HCT116 (cell line): ENCODE results near the gene DIPK1A. TPM values are rescaled to one million over a fixed set of nuclear protein-coding genes. Genes with fewer than 3 reads are reported as not detected.

Experiments
- ATAC-seq: fragments of 200-7000 bp; cut with Tn5 transposase; 2 replicates; pipeline ENCODE4 v1.9.1; 2020; ENCODE audit warnings: mild to moderate bottlenecking, moderate library complexity
- BruUV-seq: library from RNA; stranded (reverse); fragments of 400-500 nt; replicated peaks from 2 replicates; lab custom pipeline; 2021; lab: Mats Ljungman, UMichigan
- CTCF ChIA-PET: fragments of 300-600 bp; sonication (Branson Sonifier 250); formaldehyde crosslinking; loops from one replicate; lab custom pipeline; 2021; ENCODE audit warnings: antibody characterized with exemption; lab: Charles Lee
- POLR2A ChIA-PET: fragments of 300-600, 350-600 bp; sonication (Branson Sonifier 250); formaldehyde crosslinking; loops from one replicate; lab custom pipeline; 2021; ENCODE audit warnings: antibody characterized with exemption; lab: Charles Lee
- RAD21 ChIA-PET, 2 experiments: fragments of 300-600 bp; sonication (Branson Sonifier 250); formaldehyde crosslinking; loops; one replicate each; lab custom pipeline; 2023; ENCODE audit warnings: low total read pairs in 2 of 2; ENCODE audit not compliant: uncharacterized antibody in 2 of 2, unreplicated experiment in 2 of 2, low non-redundant PET in 1 of 2; lab: Charles Lee
- DNase-seq: peaks from one replicate; pipeline ENCODE4 v3.0.0-alpha.2; 2010; ENCODE audit warnings: low read depth, low spot score
- H2AFZ ChIP-seq: fragments of 200-600 bp; shearing (Covaris generic), sonication (generic); 2 replicates; pipeline ENCODE4 v1.6.1; 2017; ENCODE audit warnings: low read depth, mixed run types, mixed read lengths, antibody characterized with exemption, low read length; ENCODE audit not compliant: poor library complexity, severe bottlenecking
- H3K27ac ChIP-seq: 2 replicates; pipeline ENCODE4 v1.5.1; 2012; ENCODE audit warnings: low read depth, low read length
- H3K27me3 ChIP-seq: fragments of 200-600 bp; sonication (generic); 2 replicates; pipeline ENCODE4 v1.6.1; 2016; ENCODE audit warnings: mixed run types, low read length, mixed read lengths; ENCODE audit not compliant: insufficient read depth
- H3K36me3 ChIP-seq, 2 experiments: fragments of 200-500 bp in 1 of 2; fragments of 200-600 bp in 1 of 2; sonication (Bioruptor generic) in 1 of 2; sonication (generic) in 1 of 2; 2 replicates each; pipeline versions ENCODE4 v1.5.1 to v1.6.1; 2014 to 2016; ENCODE audit warnings: low read length in 2 of 2, inconsistent platforms in 1 of 2, mixed read lengths in 1 of 2, mixed run types in 1 of 2; ENCODE audit not compliant: insufficient read depth in 2 of 2, control insufficient read depth in 1 of 2
- H3K4me1 ChIP-seq, 2 experiments: fragments of 200-600 bp in 1 of 2; sonication (generic) in 1 of 2; 2 replicates each; pipeline versions ENCODE4 v1.5.1 to v1.6.1; 2012 to 2017; ENCODE audit warnings: low read length in 2 of 2, inconsistent platforms in 1 of 2, mild to moderate bottlenecking in 1 of 2, mixed read lengths in 1 of 2, mixed run types in 1 of 2, moderate library complexity in 1 of 2; ENCODE audit not compliant: insufficient read depth in 2 of 2, control insufficient read depth in 1 of 2
- H3K4me2 ChIP-seq: fragments of 200-600 bp; sonication (generic); 2 replicates; pipeline ENCODE4 v1.6.1; 2017; ENCODE audit warnings: mixed run types, low read length, mixed read lengths
- H3K4me3 ChIP-seq, 2 experiments: fragments of 200-600 bp in 1 of 2; sonication (generic) in 1 of 2; replicated peaks in 1 of 2; 2 replicates each; pipeline ENCODE4 v1.5.1; 2011 to 2016; ENCODE audit warnings: low read length in 2 of 2, control low read depth in 1 of 2, low read depth in 1 of 2, mild to moderate bottlenecking in 1 of 2, mixed read lengths in 1 of 2, mixed run types in 1 of 2
- H3K79me2 ChIP-seq: fragments of 200-600 bp; sonication (generic); 2 replicates; pipeline ENCODE4 v1.6.1; 2017; ENCODE audit warnings: mild to moderate bottlenecking, mixed run types, low read length, moderate library complexity, mixed read lengths; ENCODE audit not compliant: insufficient read depth
- H3K9ac ChIP-seq: fragments of 200-600 bp; sonication (generic); 2 replicates; pipeline ENCODE4 v1.6.1; 2016; ENCODE audit warnings: low read length, mixed read lengths
- H3K9me2 ChIP-seq: fragments of 200-600 bp; sonication (generic), shearing (Covaris generic); 2 replicates; pipeline ENCODE4 v1.6.1; 2017; ENCODE audit warnings: mixed run types, mild to moderate bottlenecking, moderate library complexity; ENCODE audit not compliant: insufficient read depth
- H3K9me3 ChIP-seq, 2 experiments: fragments of 200-500 bp in 1 of 2; fragments of 200-600 bp in 1 of 2; sonication (Bioruptor generic) in 1 of 2; sonication (generic) in 1 of 2; 2 replicates each; pipeline ENCODE4 v1.6.1; 2014 to 2017; ENCODE audit warnings: low read length in 2 of 2, mixed read lengths in 2 of 2, inconsistent platforms in 1 of 2, low read depth in 1 of 2, mild to moderate bottlenecking in 1 of 2, mixed run types in 1 of 2, moderate library complexity in 1 of 2; ENCODE audit not compliant: control insufficient read depth in 1 of 2, insufficient read depth in 1 of 2
- H4K20me1 ChIP-seq: fragments of 200-600 bp; sonication (generic), shearing (Covaris generic); 2 replicates; pipeline ENCODE4 v1.6.1; 2017; ENCODE audit warnings: mixed run types, mild to moderate bottlenecking, moderate library complexity; ENCODE audit not compliant: insufficient read depth
- ELF1 ChIP-seq: IDR thresholded peaks from 2 replicates; pipeline ENCODE4 v1.6.1; 2012; ENCODE audit warnings: low read depth, borderline replicate concordance
- EZH2phosphoT487 ChIP-seq: fragments of 200-600 bp; IDR thresholded peaks from 2 replicates; pipeline ENCODE4 v1.6.1; 2018; ENCODE audit warnings: antibody characterized with exemption, borderline replicate concordance
- FOSL1 ChIP-seq: IDR thresholded peaks from 2 replicates; pipeline ENCODE4 v1.6.1; 2012; ENCODE audit warnings: low read depth
- POLR2AphosphoS5 ChIP-seq: IDR thresholded peaks from 2 replicates; pipeline ENCODE4 v1.6.1; 2011; ENCODE audit warnings: mild to moderate bottlenecking, low read depth, low read length, moderate library complexity
- RAD21 ChIP-seq: IDR thresholded peaks from 2 replicates; pipeline ENCODE4 v1.6.1; 2012; ENCODE audit warnings: low read depth, mild to moderate bottlenecking
- intact Hi-C: fragments of 100-400 bp; cut with micrococcal nuclease; formaldehyde crosslinking; loops from 2 replicates; pipeline ENCODE4 v1.10.0; 2022
- total RNA-seq: library from RNA; stranded (reverse); gene quantifications from one replicate; pipeline ENCODE4 v1.2.1, GENCODE V29; 2021; ENCODE audit not compliant: unreplicated experiment
- TF ChIP-seq, protein P1 (sequence below): IDR thresholded peaks from 2 replicates; pipeline ENCODE4 v1.6.1; 2012
- TF ChIP-seq, protein P2 (sequence below): IDR thresholded peaks from 2 replicates; pipeline ENCODE4 v1.6.1; 2012; ENCODE audit warnings: low read depth
- TF ChIP-seq, protein P3 (sequence below), 3 experiments: fragments of 200-600 bp in 1 of 3; sonication (generic) in 1 of 3; IDR thresholded peaks in 2 of 3; conservative IDR thresholded peaks in 1 of 3; 2 replicates each; pipeline ENCODE4 v1.5.1; 2012 to 2017; ENCODE audit warnings: low read depth in 2 of 3, low read length in 2 of 3, antibody characterized with exemption in 1 of 3, borderline replicate concordance in 1 of 3, control low read depth in 1 of 3, mild to moderate bottlenecking in 1 of 3, mixed read lengths in 1 of 3, mixed run types in 1 of 3, moderate library complexity in 1 of 3; ENCODE audit not compliant: insufficient read depth in 1 of 3

DIPK1A gene
- total RNA-seq, 1 experiment from 2014 or later = 4.3 TPM

DNA sequence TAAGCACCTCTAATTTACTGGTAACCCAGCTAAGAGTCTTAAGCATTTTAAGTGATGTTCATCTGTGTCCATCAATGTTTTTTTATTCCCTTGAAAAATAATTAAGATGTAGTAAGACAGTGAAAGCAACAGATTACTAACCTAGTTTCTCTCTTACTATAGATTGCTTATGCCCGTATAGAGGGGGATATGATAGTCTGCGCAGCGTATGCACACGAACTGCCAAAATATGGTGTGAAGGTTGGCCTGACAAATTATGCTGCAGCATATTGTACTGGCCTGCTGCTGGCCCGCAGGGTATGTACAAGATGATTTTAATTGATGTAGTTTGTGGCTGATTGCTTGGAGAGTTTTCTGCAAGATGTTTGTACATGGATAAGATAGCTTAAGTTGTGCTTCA is 126.6 kb downstream of the DIPK1A start:
- intact Hi-C loops = no loop called here
- Histone ChIP-seq H3K27me3 (no peaks in the 10 kb centered on the region), H3K9me3 (no peaks in the 10 kb centered on the region), H3K36me3 (peaks cover 60 to 72% of the 10 kb centered on the region in 2 experiments), H3K27ac (no peak overlapping the region), H3K4me1 (peaks cover 2 to 16% of the 10 kb centered on the region in 2 experiments; a peak in 3 of 4 replicates), H3K79me2 (peaks cover 78% of the 10 kb centered on the region), H3K4me3 (no peak overlapping the region), H3K9ac (no peak overlapping the region), H3K4me2 (no peak overlapping the region; the same call in 1 of the 2 replicates), H3K9me2 (no peaks in the 10 kb centered on the region), H2AFZ (no peak overlapping the region), H4K20me1 (peaks cover 66% of the 10 kb centered on the region)
- POLR2A ChIA-PET = interaction anchor here (0.9 kb wide), 1 partner anchor 51 kb away, joined by 4 read pairs; no protein-coding TSS in a partner anchor
- DNase-seq (no peak), ATAC-seq (no peak)
- TF ChIP-seq RAD21 = no peak
- TF ChIP-seq, protein P1, sequence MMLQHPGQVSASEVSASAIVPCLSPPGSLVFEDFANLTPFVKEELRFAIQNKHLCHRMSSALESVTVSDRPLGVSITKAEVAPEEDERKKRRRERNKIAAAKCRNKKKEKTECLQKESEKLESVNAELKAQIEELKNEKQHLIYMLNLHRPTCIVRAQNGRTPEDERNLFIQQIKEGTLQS = no peak
- TF ChIP-seq FOSL1 = no peak
- no peak for TF ChIP-seq ELF1
- TF ChIP-seq EZH2phosphoT487 = no peak
- TF ChIP-seq, protein P2, sequence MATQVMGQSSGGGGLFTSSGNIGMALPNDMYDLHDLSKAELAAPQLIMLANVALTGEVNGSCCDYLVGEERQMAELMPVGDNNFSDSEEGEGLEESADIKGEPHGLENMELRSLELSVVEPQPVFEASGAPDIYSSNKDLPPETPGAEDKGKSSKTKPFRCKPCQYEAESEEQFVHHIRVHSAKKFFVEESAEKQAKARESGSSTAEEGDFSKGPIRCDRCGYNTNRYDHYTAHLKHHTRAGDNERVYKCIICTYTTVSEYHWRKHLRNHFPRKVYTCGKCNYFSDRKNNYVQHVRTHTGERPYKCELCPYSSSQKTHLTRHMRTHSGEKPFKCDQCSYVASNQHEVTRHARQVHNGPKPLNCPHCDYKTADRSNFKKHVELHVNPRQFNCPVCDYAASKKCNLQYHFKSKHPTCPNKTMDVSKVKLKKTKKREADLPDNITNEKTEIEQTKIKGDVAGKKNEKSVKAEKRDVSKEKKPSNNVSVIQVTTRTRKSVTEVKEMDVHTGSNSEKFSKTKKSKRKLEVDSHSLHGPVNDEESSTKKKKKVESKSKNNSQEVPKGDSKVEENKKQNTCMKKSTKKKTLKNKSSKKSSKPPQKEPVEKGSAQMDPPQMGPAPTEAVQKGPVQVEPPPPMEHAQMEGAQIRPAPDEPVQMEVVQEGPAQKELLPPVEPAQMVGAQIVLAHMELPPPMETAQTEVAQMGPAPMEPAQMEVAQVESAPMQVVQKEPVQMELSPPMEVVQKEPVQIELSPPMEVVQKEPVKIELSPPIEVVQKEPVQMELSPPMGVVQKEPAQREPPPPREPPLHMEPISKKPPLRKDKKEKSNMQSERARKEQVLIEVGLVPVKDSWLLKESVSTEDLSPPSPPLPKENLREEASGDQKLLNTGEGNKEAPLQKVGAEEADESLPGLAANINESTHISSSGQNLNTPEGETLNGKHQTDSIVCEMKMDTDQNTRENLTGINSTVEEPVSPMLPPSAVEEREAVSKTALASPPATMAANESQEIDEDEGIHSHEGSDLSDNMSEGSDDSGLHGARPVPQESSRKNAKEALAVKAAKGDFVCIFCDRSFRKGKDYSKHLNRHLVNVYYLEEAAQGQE = no peak
- no peak for TF ChIP-seq POLR2AphosphoS5
- TF ChIP-seq, protein P3, sequence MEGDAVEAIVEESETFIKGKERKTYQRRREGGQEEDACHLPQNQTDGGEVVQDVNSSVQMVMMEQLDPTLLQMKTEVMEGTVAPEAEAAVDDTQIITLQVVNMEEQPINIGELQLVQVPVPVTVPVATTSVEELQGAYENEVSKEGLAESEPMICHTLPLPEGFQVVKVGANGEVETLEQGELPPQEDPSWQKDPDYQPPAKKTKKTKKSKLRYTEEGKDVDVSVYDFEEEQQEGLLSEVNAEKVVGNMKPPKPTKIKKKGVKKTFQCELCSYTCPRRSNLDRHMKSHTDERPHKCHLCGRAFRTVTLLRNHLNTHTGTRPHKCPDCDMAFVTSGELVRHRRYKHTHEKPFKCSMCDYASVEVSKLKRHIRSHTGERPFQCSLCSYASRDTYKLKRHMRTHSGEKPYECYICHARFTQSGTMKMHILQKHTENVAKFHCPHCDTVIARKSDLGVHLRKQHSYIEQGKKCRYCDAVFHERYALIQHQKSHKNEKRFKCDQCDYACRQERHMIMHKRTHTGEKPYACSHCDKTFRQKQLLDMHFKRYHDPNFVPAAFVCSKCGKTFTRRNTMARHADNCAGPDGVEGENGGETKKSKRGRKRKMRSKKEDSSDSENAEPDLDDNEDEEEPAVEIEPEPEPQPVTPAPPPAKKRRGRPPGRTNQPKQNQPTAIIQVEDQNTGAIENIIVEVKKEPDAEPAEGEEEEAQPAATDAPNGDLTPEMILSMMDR (IDR thresholded peaks at IDR 0.05 in 2 of 3, conservative IDR thresholded peaks at IDR 0.05 in 1 of 3; ENCODE audit: borderline replicate concordance in 1 of 3, insufficient read depth in 1 of 3, low read depth in 2 of 3, low read length in 2 of 3) = no peak
- CTCF ChIA-PET = no interaction called here
- no TSS peak for BruUV-seq
- RAD21 ChIA-PET = no interaction called here
